ENCODE results near the gene CTDSP1. TPM values are rescaled to one million over a fixed set of nuclear protein-coding genes. Genes with fewer than 3 reads are reported as not detected.

CTDSP1 gene
- total RNA-seq, 1 donor from 2014 or later: 41.8 TPM

DNA sequence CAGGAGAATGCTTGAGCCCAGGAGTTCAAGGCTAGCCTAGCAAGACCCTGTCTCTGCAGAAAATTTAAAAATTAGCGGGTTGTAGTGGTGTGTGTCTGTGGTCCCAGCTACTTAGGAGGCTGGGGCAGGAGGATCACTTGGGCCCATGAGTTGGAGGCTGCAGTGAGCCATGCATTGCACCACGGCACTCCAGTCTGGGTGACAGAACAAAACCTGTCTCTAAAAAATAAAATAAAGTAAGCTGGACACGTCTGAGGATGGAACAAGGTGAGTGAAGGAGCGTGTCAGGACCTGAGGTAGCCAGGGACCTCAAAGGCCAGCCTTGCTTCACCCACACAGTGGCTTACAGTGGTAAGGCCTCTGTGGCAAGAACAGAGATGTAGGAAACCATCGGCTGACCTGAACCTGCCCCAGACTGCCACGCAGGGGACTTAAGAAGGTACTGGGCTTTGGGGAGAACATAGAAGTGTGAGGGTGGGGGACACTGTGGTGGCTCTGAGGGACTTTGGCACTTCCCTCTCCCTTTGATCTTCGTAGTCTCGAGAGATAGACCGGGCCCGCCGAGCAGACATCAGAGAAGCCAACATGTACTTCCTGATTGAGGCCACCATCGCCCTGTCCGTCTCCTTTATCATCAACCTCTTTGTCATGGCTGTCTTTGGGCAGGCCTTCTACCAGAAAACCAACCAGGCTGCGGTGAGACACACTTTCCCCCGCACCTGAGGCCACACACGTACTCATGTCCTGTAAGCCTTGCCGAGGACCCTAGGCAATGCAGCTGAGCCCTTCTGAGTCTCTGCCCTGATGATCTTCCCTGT lies 10.1 kb upstream of the CTDSP1 start:
- Mint-ChIP-seq H3K36me3 (ENCODE audit: low read depth, unreplicated experiment) (no peaks in the 10 kb centered on the region), H3K27ac (ENCODE audit: unreplicated experiment) (no peak overlapping the region), H3K27me3 (ENCODE audit: low read depth, unreplicated experiment) (peaks cover 31% of the 10 kb centered on the region), H3K4me3 (ENCODE audit: unreplicated experiment) (no peak overlapping the region), H3K4me1 (ENCODE audit: low read depth, unreplicated experiment) (no peaks in the 10 kb centered on the region), H3K9me3 (ENCODE audit: unreplicated experiment) (no peaks in the 10 kb centered on the region)
- TF ChIP-seq EZH2 (IDR thresholded peaks at IDR 0.05; ENCODE audit: insufficient read depth, low read length): no peak
- TF ChIP-seq, protein P1, sequence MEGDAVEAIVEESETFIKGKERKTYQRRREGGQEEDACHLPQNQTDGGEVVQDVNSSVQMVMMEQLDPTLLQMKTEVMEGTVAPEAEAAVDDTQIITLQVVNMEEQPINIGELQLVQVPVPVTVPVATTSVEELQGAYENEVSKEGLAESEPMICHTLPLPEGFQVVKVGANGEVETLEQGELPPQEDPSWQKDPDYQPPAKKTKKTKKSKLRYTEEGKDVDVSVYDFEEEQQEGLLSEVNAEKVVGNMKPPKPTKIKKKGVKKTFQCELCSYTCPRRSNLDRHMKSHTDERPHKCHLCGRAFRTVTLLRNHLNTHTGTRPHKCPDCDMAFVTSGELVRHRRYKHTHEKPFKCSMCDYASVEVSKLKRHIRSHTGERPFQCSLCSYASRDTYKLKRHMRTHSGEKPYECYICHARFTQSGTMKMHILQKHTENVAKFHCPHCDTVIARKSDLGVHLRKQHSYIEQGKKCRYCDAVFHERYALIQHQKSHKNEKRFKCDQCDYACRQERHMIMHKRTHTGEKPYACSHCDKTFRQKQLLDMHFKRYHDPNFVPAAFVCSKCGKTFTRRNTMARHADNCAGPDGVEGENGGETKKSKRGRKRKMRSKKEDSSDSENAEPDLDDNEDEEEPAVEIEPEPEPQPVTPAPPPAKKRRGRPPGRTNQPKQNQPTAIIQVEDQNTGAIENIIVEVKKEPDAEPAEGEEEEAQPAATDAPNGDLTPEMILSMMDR (IDR thresholded peaks at IDR 0.05; ENCODE audit: insufficient read depth, low read depth, low read length): no peak
- no peak for DNase-seq (ENCODE audit: low read depth)
- H3K9ac ChIP-seq (ENCODE audit: low read length): no peak overlapping the region
- H3K79me2 ChIP-seq (ENCODE audit: insufficient read depth, low read length): no peaks in the 10 kb centered on the region
- H3K27me3 ChIP-seq (ENCODE audit: insufficient read depth, low read length): no peaks in the 10 kb centered on the region
- no peak overlapping the region for H2AFZ ChIP-seq (ENCODE audit: low read depth, low read length)
- H4K20me1 ChIP-seq (ENCODE audit: insufficient read depth, low read length): no peaks in the 10 kb centered on the region
- H3K4me2 ChIP-seq (ENCODE audit: low read length): no peak overlapping the region
- no peak overlapping the region for H3K4me3 ChIP-seq (ENCODE audit: insufficient read depth, low read depth, low read length)
- no peak overlapping the region for H3K27ac ChIP-seq (ENCODE audit: low read depth, low read length)
- no peaks in the 10 kb centered on the region for H3K4me1 ChIP-seq (ENCODE audit: insufficient read depth, low read length)
- no peaks in the 10 kb centered on the region for H3K36me3 ChIP-seq (ENCODE audit: insufficient read depth, low read length)
- no peaks in the 10 kb centered on the region for H3K9me3 ChIP-seq (ENCODE audit: insufficient read depth, low read depth, low read length)
- no peak for FAIRE-seq

DNA sequence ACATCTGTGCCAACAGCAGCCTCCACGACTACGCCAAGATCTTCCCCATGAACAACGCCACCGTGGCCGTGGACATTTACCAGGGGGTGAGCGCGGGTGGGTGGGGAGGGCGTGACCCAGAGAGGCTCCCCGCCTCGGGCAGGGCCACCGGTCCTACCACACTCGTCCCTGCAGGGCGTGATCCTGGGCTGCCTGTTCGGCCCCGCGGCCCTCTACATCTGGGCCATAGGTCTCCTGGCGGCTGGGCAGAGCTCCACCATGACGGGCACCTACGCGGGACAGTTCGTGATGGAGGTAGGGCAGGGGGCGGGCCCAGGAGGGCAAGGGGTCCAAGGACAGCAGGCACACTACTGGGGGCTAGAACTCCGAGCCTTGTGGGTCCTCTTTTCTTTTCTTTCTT lies 8.5 kb upstream of the CTDSP1 start:
- Histone ChIP-seq H3K4me2 (ENCODE audit: low read length) (no peak overlapping the region), H3K4me3 (ENCODE audit: insufficient read depth, low read depth, low read length) (no peak overlapping the region), H3K27ac (ENCODE audit: low read depth, low read length) (no peak overlapping the region), H3K9me3 (ENCODE audit: insufficient read depth, low read depth, low read length) (no peaks in the 10 kb centered on the region), H4K20me1 (ENCODE audit: insufficient read depth, low read length) (no peaks in the 10 kb centered on the region), H3K4me1 (ENCODE audit: insufficient read depth, low read length) (no peaks in the 10 kb centered on the region), H3K9ac (ENCODE audit: low read length) (no peak overlapping the region), H3K36me3 (ENCODE audit: insufficient read depth, low read length) (no peaks in the 10 kb centered on the region), H3K79me2 (ENCODE audit: insufficient read depth, low read length) (no peaks in the 10 kb centered on the region), H2AFZ (ENCODE audit: low read depth, low read length) (no peak overlapping the region), H3K27me3 (ENCODE audit: insufficient read depth, low read length) (no peaks in the 10 kb centered on the region)
- Mint-ChIP-seq H3K27ac (ENCODE audit: unreplicated experiment) (no peak overlapping the region), H3K9me3 (ENCODE audit: unreplicated experiment) (no peaks in the 10 kb centered on the region), H3K36me3 (ENCODE audit: low read depth, unreplicated experiment) (no peaks in the 10 kb centered on the region), H3K4me1 (ENCODE audit: low read depth, unreplicated experiment) (no peaks in the 10 kb centered on the region), H3K27me3 (ENCODE audit: low read depth, unreplicated experiment) (peaks cover 31% of the 10 kb centered on the region), H3K4me3 (ENCODE audit: unreplicated experiment) (no peak overlapping the region)
- FAIRE-seq (no peak), DNase-seq (ENCODE audit: low read depth) (no peak)
- no peak for TF ChIP-seq EZH2 (IDR thresholded peaks at IDR 0.05; ENCODE audit: insufficient read depth, low read length)
- TF ChIP-seq, protein P1 (IDR thresholded peaks at IDR 0.05; ENCODE audit: insufficient read depth, low read depth, low read length): no peak

DNA sequence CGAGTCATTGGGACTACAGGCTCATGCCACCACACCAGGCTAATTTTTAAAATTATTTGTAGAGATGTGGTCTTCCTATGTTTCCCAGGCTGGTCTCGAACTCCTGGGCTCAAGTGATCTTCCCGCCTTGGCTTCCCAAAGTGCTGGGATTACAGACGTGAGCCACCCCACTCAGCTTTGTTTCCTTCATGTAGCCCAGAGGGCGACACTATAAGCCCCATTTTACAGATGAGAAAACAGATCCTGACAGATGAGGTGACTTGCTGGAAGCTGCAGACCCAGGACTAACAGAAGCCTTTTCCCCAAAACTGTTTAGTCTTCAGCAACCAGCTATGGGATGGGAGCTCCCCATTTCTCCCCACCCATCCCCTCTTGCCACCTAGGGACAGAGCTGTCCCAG lies 7.2 kb upstream of the CTDSP1 start:
- Histone ChIP-seq H3K9me3 (ENCODE audit: insufficient read depth, low read depth, low read length) (no peaks in the 10 kb centered on the region), H3K9ac (ENCODE audit: low read length) (no peak overlapping the region), H4K20me1 (ENCODE audit: insufficient read depth, low read length) (no peaks in the 10 kb centered on the region), H3K79me2 (ENCODE audit: insufficient read depth, low read length) (no peaks in the 10 kb centered on the region), H3K4me3 (ENCODE audit: insufficient read depth, low read depth, low read length) (no peak overlapping the region), H3K27ac (ENCODE audit: low read depth, low read length) (no peak overlapping the region), H3K4me2 (ENCODE audit: low read length) (no peak overlapping the region), H3K36me3 (ENCODE audit: insufficient read depth, low read length) (no peaks in the 10 kb centered on the region), H2AFZ (ENCODE audit: low read depth, low read length) (no peak overlapping the region), H3K27me3 (ENCODE audit: insufficient read depth, low read length) (no peaks in the 10 kb centered on the region), H3K4me1 (ENCODE audit: insufficient read depth, low read length) (peaks cover 11% of the 10 kb centered on the region)
- peaks cover 8% of the 10 kb centered on the region for H3K4me1 Mint-ChIP-seq (ENCODE audit: low read depth, unreplicated experiment)
- peaks cover 21% of the 10 kb centered on the region for H3K27me3 Mint-ChIP-seq (ENCODE audit: low read depth, unreplicated experiment)
- TF ChIP-seq EZH2 (IDR thresholded peaks at IDR 0.05; ENCODE audit: insufficient read depth, low read length): no peak
- TF ChIP-seq, protein P1 (IDR thresholded peaks at IDR 0.05; ENCODE audit: insufficient read depth, low read depth, low read length): no peak
- no peak overlapping the region for H3K4me3 Mint-ChIP-seq (ENCODE audit: unreplicated experiment)
- no peak overlapping the region for H3K27ac Mint-ChIP-seq (ENCODE audit: unreplicated experiment)
- H3K36me3 Mint-ChIP-seq (ENCODE audit: low read depth, unreplicated experiment): no peaks in the 10 kb centered on the region
- FAIRE-seq (no peak), DNase-seq (ENCODE audit: low read depth) (no peak)
- H3K9me3 Mint-ChIP-seq (ENCODE audit: unreplicated experiment): no peaks in the 10 kb centered on the region

All from astrocyte (in vitro differentiated cells and primary cell).